Measurements from ENCODE around the gene TRMT10B.

DNA sequence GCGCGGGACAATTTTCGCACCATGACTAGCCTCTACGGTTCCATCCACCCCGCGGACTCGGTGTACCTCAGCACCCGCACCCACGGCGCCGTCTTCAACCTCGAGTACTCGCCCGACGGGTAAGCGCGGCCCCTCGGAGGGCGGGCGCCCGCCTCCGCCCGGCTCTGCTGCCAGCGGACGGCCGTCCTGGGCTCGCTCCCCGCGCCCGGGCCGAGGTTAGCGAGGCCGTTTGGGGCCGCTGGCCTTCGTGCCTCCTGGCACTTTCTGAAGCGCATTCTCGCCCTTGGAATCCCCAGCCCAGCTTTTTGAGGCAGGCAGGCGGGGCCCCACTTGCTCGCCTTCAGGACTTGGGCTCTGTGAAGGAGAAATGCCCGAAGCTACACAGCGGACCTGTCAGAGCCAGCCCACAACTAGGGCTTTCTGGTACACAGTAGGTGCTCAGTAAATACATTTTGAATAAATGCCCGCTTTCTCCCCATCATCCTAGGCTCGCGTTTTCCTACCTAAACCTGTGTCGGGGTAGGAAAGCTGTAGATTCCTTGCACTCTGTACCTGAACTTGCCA lies 47.8 kb downstream of the TRMT10B start:
- TF ChIP-seq EZH2 (IDR thresholded peaks at IDR 0.05; ENCODE audit: low read length, missing control alignments): no peak
- TF ChIP-seq, protein P1, sequence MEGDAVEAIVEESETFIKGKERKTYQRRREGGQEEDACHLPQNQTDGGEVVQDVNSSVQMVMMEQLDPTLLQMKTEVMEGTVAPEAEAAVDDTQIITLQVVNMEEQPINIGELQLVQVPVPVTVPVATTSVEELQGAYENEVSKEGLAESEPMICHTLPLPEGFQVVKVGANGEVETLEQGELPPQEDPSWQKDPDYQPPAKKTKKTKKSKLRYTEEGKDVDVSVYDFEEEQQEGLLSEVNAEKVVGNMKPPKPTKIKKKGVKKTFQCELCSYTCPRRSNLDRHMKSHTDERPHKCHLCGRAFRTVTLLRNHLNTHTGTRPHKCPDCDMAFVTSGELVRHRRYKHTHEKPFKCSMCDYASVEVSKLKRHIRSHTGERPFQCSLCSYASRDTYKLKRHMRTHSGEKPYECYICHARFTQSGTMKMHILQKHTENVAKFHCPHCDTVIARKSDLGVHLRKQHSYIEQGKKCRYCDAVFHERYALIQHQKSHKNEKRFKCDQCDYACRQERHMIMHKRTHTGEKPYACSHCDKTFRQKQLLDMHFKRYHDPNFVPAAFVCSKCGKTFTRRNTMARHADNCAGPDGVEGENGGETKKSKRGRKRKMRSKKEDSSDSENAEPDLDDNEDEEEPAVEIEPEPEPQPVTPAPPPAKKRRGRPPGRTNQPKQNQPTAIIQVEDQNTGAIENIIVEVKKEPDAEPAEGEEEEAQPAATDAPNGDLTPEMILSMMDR (conservative IDR thresholded peaks at IDR 0.05 in 1 of 2, IDR thresholded peaks at IDR 0.05 in 1 of 2; ENCODE audit: low read depth in 1 of 2, low read length in 2 of 2): no peak

Measured in fibroblast of lung (primary cell).